Ureter (tissue), 1 donor: ENCODE results near the gene KCNT1. TPM values are rescaled to one million over a fixed set of nuclear protein-coding genes. Genes with fewer than 3 reads are reported as not detected.
"Not testable (repeated sequence)": the region's sequence is repeated elsewhere in the genome, so short reads cannot be mapped to it uniquely, and the experiment has no call there.

Experiments
- DNase-seq: peaks from one replicate; pipeline ENCODE4 v3.0.0-alpha.2; 2020; ENCODE audit warnings: low spot score
- total RNA-seq: library from RNA; stranded (reverse); gene quantifications from one replicate; pipeline ENCODE4 v1.2.4, GENCODE V29; 2023
- donor health status: DM: yes; HTN: yes; CAD: no.

KCNT1 gene
- total RNA-seq, 1 donor from 2014 or later: 0.83 TPM

- DNase-seq: not testable (repeated sequence)
Measured at GRCh38 chr9:135672786-135673185, 29.2 kb upstream of the KCNT1 start.

- no peak for DNase-seq
Measured at GRCh38 chr9:135673941-135674340, 28.0 kb upstream of the KCNT1 start.

GRCh38 chr9:135674977-135675376 is 27.0 kb upstream of the KCNT1 start:
- no peak for DNase-seq

GRCh38 chr9:135676891-135677290 is 25.1 kb upstream of the KCNT1 start:
- DNase-seq: no peak

- no peak for DNase-seq
Measured at GRCh38 chr9:135677641-135678168, 24.3 kb upstream of the KCNT1 start.

- no peak for DNase-seq
Measured at GRCh38 chr9:135678236-135679017, 23.6 kb upstream of the KCNT1 start.

- DNase-seq: no peak
Measured at GRCh38 chr9:135680056-135680455, 21.9 kb upstream of the KCNT1 start.

GRCh38 chr9:135681161-135681560 is 20.8 kb upstream of the KCNT1 start:
- no peak for DNase-seq

- DNase-seq: no peak
Measured at GRCh38 chr9:135683401-135684034, 18.5 kb upstream of the KCNT1 start.

GRCh38 chr9:135684691-135685090 is 17.3 kb upstream of the KCNT1 start:
- no peak for DNase-seq

GRCh38 chr9:135687216-135687615 is 14.8 kb upstream of the KCNT1 start:
- DNase-seq: no peak

- no peak for DNase-seq
Measured at GRCh38 chr9:135689011-135689410, 13.0 kb upstream of the KCNT1 start.

GRCh38 chr9:135690836-135691570 is 11.0 kb upstream of the KCNT1 start:
- DNase-seq: no peak

- no peak for DNase-seq
Measured at GRCh38 chr9:135692410-135692809, 9.6 kb upstream of the KCNT1 start.

- no peak for DNase-seq
Measured at GRCh38 chr9:135693265-135693664, 8.7 kb upstream of the KCNT1 start.

- no peak for DNase-seq
Measured at GRCh38 chr9:135693771-135694170, 8.2 kb upstream of the KCNT1 start.

- DNase-seq: no peak
Measured at GRCh38 chr9:135694414-135694813, 7.6 kb upstream of the KCNT1 start.

GRCh38 chr9:135695036-135695435 is 6.9 kb upstream of the KCNT1 start:
- DNase-seq: no peak

GRCh38 chr9:135695642-135696041 is 6.3 kb upstream of the KCNT1 start:
- DNase-seq: no peak

GRCh38 chr9:135696446-135696845 is 5.5 kb upstream of the KCNT1 start:
- DNase-seq: no peak

- DNase-seq: no peak
Measured at GRCh38 chr9:135697226-135697625, 4.8 kb upstream of the KCNT1 start.

GRCh38 chr9:135698236-135698635 is 3.7 kb upstream of the KCNT1 start:
- DNase-seq: no peak

GRCh38 chr9:135698767-135699166 is 3.2 kb upstream of the KCNT1 start:
- DNase-seq: no peak
